B cell (primary cell): ENCODE measurements around the gene MTHFD1L.

ENCODE experiments used
- EZH2 ChIP-seq: IDR thresholded peaks from 2 replicates; pipeline ENCODE4 v1.6.1; 2012; ENCODE audit warnings: borderline replicate concordance, low read depth, mild to moderate bottlenecking, moderate library complexity, low read length; ENCODE audit not compliant: insufficient read depth, poor library complexity, severe bottlenecking
- TF ChIP-seq, protein P1 (sequence below): fragments of 200-600 bp; IDR thresholded peaks from one replicate; pipeline ENCODE4 v1.8.0; 2022; ENCODE audit warnings: antibody characterized with exemption, mild to moderate bottlenecking

DNA sequence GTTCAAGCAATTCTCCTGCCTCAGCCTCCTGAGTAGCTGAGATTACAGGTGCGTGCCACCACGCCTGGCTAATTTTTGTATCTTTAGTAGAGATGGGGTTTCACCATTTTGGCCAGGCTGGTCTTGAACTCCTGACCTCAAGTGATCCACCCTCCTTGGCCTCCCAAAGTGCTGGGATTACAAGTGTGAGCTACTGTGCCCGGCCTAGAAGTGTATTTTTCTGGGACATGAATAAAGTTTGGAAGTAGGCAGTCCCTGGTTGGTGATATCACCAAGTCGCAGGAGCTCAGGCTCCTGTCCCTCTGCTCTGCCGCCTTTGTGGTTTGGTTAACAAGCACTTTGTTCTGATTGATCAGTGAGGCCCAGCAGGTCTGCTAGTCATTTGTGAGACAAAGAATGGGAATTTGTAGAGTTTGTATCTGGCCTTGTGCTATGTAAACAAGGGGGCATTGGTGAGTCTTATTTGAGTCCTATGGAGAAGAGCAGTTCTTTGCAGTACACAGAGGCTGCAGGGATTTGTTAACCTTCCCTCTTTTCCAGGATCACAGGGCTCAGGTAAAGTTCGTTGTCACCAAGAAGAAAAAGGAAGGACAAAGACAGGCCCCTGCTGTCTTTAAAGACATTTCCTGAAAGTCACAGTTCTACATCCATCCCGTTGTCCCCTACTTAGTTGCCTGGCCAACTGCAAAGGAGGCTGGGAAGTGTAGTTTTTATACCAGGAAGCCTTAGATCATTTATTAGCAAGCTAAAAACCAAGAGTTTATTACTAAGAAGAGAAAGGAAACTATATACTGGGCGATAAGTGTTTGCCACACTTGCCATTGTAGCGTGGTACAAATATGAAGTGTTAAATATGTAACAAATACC lies 13.1 kb downstream of the MTHFD1L start:
- TF ChIP-seq, protein P1, sequence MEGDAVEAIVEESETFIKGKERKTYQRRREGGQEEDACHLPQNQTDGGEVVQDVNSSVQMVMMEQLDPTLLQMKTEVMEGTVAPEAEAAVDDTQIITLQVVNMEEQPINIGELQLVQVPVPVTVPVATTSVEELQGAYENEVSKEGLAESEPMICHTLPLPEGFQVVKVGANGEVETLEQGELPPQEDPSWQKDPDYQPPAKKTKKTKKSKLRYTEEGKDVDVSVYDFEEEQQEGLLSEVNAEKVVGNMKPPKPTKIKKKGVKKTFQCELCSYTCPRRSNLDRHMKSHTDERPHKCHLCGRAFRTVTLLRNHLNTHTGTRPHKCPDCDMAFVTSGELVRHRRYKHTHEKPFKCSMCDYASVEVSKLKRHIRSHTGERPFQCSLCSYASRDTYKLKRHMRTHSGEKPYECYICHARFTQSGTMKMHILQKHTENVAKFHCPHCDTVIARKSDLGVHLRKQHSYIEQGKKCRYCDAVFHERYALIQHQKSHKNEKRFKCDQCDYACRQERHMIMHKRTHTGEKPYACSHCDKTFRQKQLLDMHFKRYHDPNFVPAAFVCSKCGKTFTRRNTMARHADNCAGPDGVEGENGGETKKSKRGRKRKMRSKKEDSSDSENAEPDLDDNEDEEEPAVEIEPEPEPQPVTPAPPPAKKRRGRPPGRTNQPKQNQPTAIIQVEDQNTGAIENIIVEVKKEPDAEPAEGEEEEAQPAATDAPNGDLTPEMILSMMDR, result no peak
- TF ChIP-seq EZH2, result no peak
